HG03103 (cell line): ENCODE data around the gene NWD2.

Experiments
- ATAC-seq: cut with Tn5 transposase; IDR thresholded peaks from one replicate; pipeline ENCODE4 v1.9.1; 2021; ENCODE audit warnings: low read depth; ENCODE audit not compliant: unreplicated experiment

Gene NWD2

DNA sequence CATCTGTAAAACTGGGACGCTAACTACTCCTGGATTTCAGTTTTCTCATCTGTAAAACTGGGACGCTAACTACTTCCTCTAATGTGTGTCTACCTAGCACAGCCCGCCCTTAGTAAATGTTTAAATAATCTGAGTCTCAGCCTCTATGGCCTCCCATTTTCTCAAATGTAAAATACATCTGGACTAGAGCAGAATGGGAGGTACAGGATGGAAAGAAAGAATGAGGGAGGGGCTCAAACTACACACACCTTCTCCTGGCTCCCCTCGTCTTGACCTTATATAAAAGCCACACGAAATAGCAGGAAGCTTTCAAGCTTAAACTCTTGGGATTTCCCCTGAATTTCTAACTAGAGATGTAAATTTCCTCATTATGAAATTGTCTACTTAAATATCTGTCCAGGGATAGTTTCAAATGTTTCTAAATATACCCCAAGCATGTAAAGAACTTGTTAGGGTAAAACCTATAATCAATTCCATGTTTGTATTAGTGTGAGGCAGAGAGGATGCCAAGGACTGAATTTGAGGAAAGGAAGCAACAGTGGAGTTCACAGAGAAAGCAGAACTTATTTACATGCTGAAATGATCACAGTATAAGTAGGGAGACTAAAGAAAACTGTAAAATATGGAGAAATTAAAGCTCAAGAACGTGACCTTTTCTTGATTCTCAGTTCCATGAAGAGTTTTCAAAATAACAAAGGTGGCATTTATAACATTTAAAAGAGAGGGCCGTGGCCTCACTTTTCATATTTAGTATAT is 220.0 kb downstream of the NWD2 start:
- no peak for ATAC-seq

DNA sequence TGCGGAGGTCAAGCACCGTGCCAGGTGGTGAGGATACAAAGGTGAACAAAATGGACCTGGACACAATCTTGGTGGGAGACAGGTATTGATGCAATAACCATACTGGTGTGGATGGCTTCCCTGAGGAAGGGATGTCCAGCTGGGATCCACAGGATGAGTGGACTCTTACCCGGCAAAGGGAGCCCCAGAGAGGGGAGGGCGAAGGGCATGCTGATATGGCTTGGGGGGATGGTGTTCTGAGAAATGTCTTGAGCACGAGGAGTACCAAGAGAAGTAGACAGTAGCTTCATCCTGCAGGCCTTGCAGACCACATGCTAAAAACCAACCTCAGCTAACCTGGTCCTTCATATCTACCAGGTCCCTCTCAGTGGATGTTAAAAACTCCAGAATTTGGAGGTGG is 220.8 kb downstream of the NWD2 start:
- ATAC-seq: no peak

DNA sequence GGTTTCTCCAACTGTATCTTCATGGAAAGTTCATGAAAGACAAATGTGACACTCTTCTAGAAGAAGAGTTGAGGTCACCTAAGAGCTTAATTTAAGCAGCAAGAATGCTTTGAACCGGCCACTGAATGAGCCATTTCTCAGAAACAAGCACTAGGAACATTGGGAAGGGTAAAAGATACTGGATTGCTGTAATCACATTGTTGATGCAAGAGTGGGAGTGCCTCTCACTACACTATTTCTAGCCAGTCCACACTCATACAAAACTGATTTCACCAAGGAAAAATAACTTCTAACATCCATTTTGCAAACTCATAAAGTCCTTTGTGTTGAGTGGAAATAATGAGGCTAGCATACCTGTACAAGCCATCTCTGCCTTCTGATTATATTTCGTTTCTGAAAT is 221.3 kb downstream of the NWD2 start:
- ATAC-seq: no peak

DNA sequence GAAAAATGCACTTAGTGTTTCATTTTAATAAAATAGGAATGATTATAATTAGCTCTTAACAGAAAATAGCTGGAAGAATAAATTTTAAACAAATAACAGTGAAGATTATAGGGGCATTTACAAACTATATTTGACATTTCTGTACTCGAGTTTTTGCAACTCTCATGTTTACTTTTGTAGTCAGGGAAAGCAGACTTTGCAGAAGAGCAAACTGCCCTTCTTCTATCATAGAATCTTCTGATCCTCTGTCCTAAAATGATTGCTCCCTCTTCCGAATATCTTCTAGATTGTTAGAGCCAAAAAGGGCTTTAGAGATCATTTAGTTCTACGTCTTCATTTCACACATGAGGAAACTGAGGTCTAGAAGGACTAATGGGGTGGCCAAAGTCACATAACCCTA is 222.7 kb downstream of the NWD2 start:
- ATAC-seq: no peak

DNA sequence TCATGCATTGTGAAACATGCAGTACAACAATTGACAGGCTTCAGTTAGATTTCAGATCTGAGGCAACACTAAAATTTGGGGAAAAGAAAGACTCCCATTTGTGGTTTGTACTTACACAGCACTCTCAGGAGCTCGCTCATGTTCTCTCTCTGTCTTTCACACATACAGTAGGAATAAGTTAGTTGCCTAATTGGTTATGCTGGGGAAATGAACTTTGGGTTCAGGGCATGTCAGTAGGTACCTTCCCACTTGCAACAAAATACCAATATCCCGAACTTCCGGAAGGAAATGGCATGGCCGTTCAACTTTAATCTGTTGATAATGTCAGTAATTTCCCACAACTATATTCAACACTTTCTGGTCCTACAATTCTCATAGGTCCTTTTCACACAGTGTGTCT is 223.3 kb downstream of the NWD2 start:
- ATAC-seq: no peak

GRCh38 chr4:37469286-37469685 is 224.7 kb downstream of the NWD2 start:
- no peak for ATAC-seq

DNA sequence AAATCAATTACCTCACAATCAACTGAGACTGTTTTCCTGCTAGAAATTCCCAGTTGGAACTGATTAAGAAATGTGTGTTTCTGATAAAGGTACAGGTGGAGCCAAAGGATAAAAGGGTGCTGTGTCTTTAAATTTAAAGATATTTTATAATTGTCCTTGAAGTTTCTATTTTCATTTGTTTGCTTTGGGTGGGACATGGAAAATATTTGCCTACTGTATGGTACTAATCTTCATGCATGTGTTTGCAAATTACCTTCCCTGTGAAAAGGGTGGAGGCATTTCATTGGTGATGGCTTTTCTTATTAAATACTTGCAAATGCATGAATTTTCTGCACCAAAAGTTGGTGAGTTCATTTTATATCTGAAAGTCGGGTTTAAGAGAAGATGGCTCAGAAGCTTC is 225.7 kb downstream of the NWD2 start:
- no peak for ATAC-seq

DNA sequence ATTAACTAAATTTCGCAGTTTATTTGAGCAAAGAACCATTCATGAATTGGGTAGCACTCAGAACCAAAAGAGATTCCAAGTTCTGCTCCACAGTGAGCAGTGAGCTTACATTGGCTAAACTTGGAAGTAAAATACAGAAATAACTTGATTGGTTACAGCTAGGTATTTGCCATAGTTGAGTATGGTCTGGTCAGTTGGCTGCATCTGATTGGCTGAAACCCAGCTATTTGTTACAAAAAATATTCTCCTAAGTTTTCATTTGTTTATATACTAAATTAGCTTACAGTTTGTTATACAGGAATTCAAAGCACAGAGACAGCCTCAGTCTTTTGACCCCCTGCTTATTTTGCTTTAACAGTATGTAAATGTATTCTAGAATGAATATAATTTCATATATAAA is 226.6 kb downstream of the NWD2 start:
- ATAC-seq: no peak

DNA sequence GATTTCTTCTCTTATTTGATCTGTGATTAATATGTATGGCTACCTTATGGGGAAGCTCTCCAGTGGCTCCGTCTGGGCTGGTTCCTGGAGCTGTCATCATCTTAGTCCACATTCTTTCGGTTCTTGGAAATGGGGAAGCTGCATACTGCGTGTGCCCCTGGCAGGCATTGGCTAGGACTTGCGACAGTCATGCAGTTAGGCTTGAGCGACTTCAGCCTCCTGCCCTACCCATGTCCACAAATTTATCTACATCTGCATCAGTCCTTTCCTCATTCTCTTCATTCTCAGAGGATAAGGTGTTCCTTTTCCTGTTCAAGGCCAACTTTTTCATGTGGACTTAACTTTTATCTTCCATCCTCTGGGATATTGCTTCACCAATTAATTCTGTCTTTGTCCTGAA is 227.4 kb downstream of the NWD2 start:
- ATAC-seq: no peak

GRCh38 chr4:37473807-37474206 is 229.3 kb downstream of the NWD2 start:
- ATAC-seq: no peak

GRCh38 chr4:37475087-37475486 is 230.5 kb downstream of the NWD2 start:
- no peak for ATAC-seq

- no peak for ATAC-seq
These were observed 231.2 kb downstream of the NWD2 start for GRCh38 chr4:37475776-37476175.

- ATAC-seq: no peak
These were observed 231.7 kb downstream of the NWD2 start for GRCh38 chr4:37476256-37476655.

- ATAC-seq: no peak
These were observed 232.1 kb downstream of the NWD2 start for GRCh38 chr4:37476691-37477090.

DNA sequence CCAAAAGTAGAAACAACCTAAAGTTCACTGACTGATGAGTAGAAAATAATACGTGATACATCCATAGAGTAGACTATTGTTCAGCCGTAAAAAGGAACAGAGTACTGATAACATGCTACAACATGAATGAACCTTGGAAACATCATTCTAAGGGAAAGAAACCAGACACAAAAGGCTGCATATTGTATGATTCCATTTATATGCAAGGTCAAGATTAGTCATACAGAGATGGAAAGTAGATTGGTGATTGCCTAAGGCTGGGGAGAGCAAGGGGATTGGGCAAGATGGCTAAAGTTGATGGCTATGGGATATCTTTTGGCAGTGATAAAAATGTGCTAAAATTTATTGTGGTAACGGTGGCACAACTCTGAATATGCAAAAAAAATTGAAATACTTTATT is 232.6 kb downstream of the NWD2 start:
- ATAC-seq: no peak

DNA sequence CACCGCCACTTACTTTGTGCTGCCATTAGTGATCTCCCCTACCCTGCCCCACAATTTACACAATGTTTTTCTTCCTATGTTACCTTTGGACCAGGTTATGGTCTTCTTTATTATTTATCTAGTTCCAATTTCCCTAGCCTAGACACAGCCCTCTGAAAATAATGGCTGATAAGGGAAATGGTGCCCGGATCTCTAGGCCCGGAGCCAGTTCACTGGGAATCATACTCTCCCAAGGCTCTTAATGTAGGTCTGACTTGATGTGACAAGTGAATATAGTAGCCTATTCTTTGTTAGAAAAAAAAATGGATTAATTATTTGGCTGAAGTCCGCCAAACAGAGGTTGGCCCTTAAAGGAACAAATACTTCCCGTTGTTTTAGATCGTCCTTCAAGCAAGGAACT is 233.6 kb downstream of the NWD2 start:
- no peak for ATAC-seq

GRCh38 chr4:37480509-37480908 is 236.0 kb downstream of the NWD2 start:
- ATAC-seq: no peak

GRCh38 chr4:37481547-37482122 is 237.1 kb downstream of the NWD2 start:
- no peak for ATAC-seq

DNA sequence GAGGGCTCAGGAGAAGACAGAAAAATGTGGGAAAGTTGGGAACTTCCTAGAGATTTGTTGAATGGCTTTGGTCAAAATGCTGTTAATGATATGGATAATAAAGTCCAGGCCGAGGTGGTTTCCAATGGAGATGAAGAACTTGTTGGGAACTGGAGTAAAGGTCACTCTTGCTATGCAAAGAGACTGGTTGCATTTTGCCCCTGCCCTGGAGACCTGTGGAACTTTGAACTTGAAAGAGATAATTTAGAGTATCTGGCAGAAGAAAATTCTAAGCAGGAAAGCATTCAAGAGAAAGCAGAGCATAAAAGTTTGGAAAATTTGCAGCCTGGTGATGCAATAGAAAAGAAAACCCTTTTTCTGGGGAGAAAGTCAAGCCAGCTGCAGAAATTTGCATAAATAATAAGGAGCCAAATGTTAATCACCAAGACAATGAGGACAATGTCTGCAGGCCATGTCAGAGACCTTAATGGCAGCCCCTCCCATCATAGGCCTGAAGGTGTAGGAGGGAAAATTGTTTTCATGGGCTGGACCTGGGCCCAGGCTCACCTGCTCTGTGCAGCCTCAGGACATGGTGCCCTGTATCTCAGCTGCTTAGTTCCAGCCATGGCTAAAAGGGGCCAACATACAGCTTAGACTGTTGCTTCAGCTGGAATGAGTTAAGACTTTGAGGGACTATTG is 237.8 kb downstream of the NWD2 start:
- ATAC-seq: no peak

DNA sequence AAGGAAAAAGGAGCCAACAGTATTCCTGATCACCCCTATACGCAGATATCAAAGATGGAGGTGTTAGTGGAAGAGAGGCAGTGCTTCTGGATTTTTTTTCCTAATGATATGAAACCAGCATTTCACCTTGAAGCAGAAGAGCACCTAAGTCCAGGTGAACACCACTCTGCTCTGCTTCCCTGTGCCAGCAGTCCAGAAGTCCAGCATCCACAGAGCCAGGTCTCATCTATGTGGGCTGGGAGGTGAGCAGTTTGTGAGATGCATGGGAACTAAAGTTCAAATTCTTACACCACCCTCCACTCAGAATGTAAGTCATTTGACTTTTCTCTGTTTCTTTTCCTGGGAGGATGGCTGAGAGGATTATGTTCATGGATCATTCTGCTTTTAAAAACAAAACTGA is 239.1 kb downstream of the NWD2 start:
- no peak for ATAC-seq

DNA sequence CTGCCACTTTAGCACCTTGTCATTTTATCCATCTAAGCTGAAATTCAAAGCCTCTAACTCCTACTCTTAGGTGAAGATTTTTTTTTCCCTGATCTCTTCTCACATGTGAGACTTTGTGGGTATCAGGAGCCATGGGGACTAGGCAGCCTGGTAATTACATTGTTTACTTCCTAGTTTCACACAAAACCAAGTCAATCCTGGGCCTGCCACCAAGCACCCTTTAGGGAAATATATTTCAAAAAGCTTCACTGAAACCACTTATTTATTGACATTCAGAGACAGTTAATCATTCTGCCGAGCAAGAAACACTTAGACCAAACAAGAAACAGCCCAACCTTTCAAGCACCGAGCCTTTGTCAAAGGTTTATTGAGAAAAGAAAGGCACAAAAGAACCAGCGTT is 241.6 kb downstream of the NWD2 start:
- ATAC-seq: no peak

- ATAC-seq: no peak
These were observed 243.1 kb downstream of the NWD2 start for GRCh38 chr4:37487668-37488067.
